GM19397 (cell line): ENCODE results near the gene FANCC.

ENCODE experiments used
- ATAC-seq: cut with Tn5 transposase; IDR thresholded peaks from one replicate; pipeline ENCODE4 v1.9.1; 2021; ENCODE audit warnings: mild to moderate bottlenecking, moderate library complexity; ENCODE audit not compliant: unreplicated experiment

FANCC gene

DNA sequence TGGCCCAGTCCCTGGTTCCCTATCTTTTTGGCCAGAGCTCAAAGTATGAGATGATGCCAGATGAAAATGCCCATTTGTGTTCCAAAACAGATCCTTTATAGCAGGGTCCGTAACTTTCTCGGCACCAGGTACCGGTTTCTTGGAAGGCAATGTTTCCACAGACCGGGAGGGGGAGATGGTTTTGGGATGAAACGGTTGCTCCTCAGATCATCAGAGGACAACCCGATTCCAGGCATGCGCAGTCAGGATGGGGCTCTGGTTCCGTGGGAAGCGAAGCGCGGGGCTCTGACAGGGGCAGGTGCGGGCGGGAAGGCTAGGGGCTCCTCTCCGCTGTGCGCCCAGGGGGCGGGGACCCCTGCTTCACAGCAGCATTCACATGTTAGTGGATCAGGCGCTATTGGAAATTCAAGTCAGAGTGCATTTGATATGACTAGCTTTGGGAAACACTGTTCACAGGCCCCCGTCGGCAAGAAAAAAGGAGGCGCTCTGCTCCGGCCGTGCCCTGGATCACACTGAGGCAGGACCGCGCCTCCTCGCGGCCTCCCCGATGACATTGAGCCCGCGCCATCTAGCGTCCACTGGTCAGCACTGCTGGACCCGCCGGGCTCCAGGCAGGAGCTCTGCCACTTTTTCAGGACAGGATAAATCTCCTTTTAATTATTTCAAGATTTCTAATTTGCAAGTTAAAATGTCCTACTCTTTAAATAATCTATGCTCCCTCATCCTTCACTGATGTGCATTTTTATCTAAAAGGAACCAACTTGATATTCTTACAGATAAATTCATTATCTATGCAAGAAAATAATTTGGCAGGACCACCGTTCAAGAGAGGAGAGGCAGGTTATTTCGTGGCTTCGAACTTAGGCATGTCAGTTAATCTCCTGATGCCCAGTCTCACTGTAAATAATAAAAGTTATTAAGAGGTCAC is 190.0 kb downstream of the FANCC start:
- ATAC-seq = peak; percentile 68

DNA sequence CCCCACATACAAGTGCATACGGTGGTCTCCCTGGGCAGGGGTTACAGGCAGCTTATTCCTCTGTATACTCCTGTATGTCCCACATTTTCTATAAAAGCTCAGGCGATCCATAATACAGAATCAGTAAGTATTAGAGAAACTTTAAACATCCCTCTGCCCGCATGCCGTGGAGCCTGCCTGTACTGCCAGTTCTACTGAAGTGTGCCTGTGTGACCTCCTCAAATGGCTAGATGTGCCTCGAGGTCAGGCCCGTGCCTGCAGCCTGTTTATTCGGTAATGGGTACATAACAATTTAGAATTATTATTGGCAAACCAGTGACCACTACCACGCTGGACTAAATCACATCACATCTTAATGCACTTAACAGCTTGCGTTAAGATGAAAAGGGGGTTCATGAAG is 190.8 kb downstream of the FANCC start:
- ATAC-seq = no peak

DNA sequence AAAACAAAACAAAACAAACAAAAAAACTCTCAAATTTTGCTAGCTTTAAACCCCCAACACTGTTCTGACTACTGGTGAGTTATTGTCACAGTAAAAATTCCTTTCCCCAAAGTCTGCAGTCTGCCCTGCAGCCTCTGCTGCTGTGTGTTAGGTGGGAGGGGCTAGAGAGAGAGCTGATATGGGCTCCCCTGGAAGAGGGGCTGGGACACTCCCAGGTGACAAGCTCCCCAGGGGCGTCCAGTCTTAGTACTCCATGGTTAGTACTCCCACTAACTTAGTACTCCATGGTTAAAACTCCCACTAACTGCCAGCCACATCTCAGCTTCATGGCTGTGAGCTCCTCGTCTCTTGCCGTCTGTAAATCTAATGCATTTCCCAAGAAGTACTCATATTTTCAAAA is 191.9 kb downstream of the FANCC start:
- ATAC-seq = no peak

DNA sequence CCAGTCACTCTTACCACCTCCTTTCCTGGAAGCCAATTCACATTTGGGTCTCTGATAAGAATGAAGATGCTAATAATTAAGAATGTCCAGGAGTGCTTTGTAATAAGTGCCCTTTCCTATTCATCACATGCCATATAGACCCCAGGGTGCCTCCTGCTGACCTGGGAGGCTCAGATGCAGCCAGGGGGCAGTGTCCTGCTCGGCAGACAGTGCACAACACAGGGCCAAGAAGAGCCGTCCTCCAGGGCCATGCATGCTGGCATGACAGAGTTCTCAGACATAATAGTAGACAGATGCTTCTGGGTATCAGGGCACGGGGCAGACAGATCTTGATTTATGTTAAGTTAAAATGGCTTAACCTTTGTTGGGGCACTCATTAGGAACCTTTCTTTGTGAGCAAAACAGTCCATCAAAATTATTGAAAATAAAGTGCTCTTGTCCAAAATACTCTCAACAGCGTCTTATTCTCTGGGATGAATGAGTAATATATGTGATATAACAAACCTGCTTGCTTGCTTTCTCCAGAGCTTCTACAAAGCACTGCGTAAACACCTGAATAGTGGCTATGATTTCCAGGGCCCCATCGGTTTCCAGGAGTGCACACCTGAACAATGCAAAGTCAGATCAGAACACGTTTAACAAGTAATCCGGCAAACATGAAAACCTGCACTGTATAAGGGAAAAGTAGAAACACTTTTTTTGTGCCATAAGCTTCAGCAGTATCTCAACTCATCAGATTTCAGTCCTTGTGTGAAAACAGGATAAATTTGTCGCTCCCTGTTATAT is 192.7 kb downstream of the FANCC start:
- ATAC-seq = no peak

DNA sequence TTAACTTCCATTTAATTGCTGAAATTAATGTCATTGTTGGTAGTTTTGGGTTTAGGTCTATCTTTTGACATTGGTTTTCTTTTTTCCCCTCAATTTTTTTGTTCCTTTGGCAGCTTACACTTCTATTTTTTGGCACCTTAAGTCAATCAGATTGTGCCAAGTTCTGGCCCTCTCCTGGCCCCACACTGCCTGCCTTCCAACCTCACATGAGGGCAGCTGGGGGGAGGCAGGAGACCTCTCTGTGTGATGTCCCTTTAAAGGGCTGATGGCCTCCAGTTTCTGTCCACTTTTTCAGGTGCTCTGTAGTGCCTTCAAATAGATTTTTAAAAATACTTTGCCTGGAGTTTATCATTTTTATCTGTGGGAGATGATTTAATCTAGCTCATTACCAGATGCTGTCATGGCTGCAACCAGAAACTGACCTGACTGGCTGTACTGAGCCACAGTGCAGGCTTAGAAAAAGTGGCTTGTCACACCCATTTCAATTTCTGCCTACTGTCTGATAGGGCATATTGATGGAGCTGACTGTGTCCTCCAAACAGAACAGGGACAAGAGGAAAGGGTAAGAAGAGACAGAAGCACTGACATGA is 196.6 kb downstream of the FANCC start:
- no peak for ATAC-seq

DNA sequence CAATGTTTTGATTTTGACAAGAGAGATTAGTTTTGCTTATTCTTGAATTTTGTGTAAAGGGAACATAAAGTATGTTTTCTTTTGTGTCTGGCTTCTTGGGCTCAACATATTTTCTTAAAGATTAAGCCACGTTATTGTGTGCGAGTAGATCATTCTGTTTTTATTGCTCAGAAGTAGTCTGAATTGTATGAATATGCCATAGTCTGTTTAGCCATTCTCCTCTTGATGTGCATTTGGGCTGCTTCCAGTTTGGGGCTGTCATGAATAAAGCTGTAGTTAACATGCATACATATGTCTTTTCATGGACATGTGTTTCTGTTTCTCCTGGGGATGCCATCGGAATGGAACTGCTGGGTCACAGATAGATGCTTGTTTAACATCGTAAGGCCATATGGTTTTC is 198.9 kb downstream of the FANCC start:
- no peak for ATAC-seq

DNA sequence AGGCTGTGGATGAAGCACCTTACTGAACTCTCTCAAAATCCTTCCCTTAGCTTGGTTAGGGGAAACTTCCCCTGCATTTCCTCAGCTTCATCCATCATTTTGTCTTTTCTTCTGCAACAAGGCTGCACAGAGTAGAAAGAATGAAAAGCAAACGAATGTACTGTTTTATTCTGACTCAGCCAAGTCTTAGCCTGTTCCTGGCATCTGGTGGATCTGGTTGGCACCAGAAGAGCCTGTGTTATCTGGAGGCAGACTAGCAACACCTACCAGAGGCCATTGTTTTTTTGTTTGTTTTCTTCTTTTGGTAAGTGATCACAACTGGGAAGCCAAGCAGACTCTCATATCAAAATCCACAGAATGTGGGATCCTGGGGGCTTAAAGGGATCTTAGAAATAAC is 200.7 kb downstream of the FANCC start:
- no peak for ATAC-seq

DNA sequence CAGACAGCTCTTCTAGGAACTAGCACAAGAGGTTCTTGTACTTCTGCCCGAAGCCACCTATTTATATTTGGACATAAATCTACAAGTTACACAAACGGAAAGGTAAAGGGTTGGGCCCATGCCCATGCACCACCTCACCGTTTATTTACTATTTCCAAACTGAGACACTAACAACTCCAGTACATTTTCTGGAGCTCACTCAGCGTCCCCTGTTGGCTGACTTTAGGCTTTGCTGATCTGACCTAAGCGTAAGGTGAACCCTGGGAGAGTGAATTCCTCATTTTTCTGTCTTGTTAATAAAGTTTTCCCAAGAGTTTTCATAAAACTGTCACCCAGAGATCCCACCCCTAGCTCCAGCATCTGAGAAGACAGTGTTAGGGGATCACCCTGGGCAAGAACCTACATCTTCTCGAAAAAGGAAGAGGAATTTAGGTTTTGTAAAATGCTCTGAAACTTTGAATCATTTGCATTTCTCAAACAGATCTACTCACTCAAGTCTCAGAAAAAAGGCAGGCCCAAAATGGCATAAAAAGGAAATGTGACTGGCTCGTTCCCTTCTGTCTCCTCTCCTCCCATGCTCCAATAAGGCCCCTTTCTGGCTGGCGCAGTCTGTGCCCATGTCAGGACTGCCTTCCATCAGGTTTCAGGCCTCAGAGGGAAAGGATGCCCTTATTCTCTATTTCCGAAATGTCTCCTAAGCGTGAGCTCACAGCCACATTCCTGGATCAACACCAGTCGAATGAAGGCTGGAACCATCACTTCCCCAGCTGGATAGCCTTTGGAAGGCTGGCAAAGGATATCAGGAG is 201.3 kb downstream of the FANCC start:
- no peak for ATAC-seq

DNA sequence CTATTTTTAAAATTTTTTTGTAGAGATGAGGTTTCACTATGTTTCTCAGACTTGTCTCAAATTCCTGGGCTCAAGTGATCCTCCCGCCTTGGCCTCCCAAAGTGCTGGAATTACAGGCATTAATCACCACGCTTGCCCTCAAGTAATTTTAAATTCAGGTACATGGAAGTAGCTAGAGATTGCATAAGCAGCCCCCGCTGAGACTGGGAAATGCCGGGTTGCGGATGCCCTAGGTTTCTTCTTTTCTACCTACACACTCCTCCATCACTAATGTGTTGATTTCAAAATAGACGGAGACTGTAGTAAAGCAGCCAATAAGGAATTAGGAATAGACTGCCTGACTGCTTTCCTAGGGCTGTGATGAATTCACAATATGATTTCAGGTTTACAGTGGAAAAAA is 202.4 kb downstream of the FANCC start:
- ATAC-seq = no peak

DNA sequence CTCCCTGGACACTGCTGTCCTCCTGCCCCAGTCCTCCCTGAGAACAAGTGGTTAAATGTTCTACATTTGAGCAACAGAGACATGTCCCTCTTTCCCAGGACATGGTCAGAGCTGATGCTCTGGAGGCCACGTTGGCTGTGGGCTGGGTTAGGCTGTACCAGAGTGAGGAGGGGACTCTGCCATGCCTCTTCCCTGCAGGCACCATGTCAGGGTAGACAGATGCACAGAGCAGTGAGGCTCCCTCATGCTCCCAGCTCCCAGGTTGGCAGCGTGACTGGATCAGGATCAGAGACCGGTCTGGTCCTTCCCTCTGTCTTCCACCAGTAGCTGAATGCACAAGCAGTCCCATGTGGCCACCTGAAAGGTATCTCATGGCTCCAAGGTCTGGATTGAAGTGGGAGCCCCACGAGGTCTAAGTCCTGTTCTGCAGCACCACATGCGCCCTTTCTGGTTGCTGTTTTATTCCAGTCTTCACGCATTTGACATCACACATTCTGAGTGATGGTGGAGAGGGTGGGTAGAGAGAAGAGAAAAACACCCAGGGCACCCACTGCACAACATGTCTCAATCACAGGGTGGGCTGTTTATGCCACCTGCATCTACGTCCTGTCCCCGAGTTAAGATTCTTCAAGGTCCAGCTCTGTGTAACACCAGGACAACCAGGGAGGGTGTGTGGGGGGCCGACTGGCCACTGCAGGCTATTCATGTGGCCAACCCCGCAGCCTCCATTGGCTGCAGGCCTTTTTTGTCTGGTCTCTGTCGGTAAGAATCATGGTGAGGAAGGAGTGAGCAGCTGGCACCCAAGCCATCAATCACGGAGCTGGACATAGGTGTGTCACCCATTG is 204.9 kb downstream of the FANCC start:
- ATAC-seq = no peak

DNA sequence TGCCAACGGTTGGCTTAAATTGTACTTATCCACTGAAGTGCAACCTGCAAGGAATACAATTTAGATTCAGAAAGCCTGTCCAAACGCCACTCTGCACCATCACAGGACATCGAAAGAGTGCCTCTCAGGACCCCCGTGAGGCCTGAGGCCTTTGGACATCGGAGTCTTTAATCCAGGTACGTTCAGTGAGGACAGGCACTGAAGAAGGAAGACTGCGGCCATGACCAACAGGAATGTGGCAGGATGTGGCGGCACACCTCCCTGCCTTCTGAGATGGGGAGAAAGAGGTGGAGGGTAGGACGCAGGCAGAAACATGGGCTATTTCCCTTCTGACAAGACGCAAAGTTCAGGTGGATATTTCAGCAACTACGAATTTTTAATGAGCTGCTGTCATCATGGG is 205.8 kb downstream of the FANCC start:
- ATAC-seq = no peak

DNA sequence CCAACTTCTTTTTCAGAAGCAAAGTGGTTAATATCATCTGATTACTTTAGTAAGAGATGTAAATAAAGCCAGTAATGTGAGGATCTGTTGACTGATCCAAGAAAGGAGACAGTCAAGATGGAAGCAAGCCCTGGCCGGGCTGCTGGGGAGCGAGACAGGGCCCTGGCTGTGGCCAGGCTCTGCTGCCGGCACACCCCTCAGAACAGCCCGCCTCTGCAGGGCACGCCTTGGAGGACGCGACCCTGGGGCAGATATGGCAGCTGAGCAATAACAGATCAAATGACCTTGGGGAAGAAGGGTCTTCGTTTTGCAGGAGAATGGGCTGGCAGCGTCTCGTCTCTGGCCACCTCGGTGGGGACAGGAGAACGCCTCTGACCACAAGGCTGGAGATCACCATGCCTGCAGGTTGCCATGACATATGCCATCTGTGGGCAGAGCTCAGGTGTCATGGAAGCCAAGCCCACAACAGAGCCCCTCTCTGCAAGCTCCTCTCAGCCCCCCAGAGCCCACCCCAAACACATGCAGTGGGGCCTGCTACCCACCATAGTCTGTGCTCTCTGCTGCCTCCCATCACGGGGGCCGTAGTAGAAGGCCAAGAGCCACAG is 206.5 kb downstream of the FANCC start:
- ATAC-seq = no peak

DNA sequence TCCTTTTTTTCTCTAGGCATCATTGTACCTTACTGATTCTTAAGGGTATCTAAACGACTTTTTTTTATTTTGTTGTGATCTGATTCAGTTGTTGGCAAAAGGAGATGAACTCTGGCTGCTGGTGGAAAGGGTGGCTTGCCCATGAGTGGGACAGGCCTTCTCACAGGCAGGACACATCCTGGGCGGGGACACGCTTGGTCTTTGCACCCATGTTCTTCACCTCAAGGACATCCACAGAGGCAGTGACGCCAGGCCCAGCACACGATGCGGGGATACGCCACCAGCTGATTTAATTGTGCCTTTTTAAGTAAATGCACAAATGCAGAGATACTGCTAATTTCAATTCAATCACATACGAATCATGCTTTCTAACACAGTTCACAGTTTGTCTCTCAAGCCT is 208.1 kb downstream of the FANCC start:
- no peak for ATAC-seq

DNA sequence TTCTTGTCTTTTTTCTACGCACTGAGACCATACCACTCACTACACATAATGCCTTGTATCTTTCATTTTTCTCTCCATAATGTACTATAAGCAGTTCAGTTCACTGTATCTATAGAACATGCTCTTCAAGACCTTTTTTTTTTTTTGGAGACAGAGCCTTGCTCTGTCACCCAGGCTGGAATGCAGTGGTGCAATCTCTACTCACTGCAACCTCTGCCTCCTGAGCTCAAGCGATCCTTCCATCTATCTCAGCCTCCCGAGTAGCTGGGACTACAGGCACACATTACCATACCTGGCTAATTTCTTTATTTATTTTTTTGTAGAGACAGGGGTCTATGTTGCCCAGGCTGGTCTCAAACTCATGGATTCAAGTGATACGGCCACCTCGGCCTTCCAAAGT is 208.7 kb downstream of the FANCC start:
- no peak for ATAC-seq

DNA sequence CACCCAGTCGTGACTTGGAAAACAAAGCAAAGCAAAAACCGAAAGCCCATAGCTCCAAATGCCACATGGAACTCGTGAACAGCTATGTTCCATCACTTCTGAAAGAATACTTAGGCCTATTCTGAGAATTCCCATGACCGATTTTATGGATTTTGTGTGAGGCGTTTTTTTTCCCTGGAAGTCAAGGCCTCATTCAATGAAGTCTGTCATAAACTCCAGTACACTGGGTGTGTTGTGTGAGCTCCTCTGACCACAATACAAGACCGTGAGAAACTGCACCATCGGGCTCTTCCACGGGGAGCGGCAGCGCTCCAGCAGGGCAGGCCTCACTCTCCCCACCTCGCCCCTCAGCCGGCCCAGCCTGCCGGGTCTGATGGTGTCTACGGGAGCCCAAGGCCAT is 209.5 kb downstream of the FANCC start:
- ATAC-seq = no peak

DNA sequence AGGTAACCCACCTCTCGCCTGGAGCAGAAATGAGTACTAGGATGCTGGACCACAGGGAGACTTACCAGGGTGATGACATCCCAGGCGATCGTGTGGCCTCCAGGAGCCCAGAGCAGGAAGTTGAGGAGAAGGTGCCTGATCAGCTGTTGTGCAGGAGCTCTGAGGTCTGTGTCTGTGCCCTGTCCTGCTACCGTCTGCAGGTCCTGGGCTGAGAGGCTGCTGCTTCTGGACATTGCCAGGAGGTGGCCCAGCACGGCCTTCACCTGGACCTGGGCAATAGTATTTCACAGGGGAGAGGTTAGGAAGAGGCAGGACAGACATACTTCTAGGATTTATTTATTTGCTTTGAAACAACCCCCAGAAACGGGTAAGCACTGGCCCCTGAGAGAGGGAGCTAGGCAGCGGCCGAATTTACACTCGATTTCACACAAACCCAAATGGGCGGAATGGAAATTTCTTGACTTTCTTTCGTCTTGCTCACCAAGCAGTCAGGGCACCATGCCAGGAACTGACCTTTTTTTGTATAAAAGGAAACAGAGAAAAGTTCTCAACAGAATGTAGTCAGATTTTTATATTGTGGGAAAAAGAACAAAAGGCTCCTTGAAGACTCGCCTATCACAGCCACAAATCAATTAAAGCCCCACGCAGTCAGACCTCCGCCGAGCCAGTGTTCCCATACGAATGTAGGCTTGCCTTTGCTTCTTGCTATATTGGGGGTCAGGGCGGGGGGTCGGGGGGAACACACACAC is 210.3 kb downstream of the FANCC start:
- no peak for ATAC-seq

DNA sequence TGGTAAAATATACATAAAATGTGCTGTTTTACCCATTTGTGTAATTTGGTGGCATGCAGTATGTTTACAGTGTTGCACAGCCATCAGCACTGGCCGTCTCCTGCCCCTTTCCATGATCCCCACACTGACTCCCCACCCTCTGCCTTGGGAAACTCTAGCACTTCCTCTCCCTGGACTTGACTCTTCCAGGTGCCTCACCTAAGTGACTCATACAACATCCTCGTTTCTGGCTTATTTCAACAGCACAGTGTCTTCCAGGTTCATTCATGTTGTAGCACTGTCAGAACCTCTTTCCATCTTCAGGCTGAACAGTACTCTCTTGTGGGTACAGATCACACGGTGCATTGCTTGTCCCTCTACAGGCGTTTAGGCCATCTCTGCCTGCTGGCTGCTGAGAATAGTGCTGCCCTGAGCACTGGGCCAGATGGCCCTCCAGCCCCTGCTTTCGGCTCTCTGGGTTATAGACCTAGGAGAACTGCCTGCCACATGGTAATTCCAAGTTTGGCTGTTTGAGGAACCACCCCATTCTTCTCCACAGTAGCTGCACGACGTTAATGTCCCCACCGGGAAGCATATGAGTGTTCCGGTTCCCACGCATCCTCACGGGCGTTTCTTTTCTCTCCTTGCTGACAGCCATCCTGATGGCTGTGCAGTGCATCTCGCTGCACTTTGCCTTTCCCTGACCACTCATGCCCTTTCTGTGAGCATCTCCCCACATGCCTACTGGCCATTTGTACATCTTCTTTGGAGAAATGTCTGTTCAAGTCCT is 211.8 kb downstream of the FANCC start:
- ATAC-seq = no peak

DNA sequence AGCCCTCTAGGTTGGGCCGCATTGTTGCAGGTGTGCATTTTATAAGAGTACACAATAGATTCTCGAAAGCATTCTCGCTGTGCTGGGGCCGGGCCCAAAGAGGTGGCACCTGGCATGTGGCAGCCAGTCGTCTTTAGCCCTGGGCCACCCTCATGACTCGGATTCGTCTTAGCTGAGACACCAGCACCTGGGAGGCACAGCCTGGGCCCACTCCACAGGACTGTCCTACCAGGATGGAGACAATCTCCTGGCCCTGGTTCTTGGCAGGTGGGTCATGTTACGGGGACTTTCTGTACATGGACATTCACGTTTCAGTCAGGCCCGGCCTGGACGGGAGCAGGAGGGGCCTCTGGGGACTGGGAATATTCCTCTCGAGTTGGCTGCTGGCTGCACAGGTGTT is 212.5 kb downstream of the FANCC start:
- ATAC-seq = no peak
